HG02840 (cell line): ENCODE measurements around the gene C17orf107.

ENCODE experiments used
- ATAC-seq: cut with Tn5 transposase; IDR thresholded peaks from one replicate; pipeline ENCODE4 v1.9.1; 2021; ENCODE audit warnings: mild to moderate bottlenecking, moderate library complexity, moderate number of reproducible peaks; ENCODE audit not compliant: unreplicated experiment, low FRiP score

Gene C17orf107

GRCh38 chr17:4870855-4871254 is 28.5 kb upstream of the C17orf107 start:
- no peak for ATAC-seq

- ATAC-seq, result no peak
Observed at GRCh38 chr17:4872786-4873185, 26.6 kb upstream of the C17orf107 start.

GRCh38 chr17:4877089-4877488 is 22.2 kb upstream of the C17orf107 start:
- no peak for ATAC-seq

GRCh38 chr17:4879601-4880000 is 19.7 kb upstream of the C17orf107 start:
- no peak for ATAC-seq

GRCh38 chr17:4880857-4881256 is 18.5 kb upstream of the C17orf107 start:
- ATAC-seq, result no peak

GRCh38 chr17:4881761-4882555 is 17.4 kb upstream of the C17orf107 start:
- no peak for ATAC-seq

- ATAC-seq, result no peak
Observed at GRCh38 chr17:4884489-4884888, 14.8 kb upstream of the C17orf107 start.

GRCh38 chr17:4886830-4887229 is 12.5 kb upstream of the C17orf107 start:
- ATAC-seq, result no peak

GRCh38 chr17:4887581-4887980 is 11.8 kb upstream of the C17orf107 start:
- no peak for ATAC-seq

- ATAC-seq, result no peak
Observed at GRCh38 chr17:4891411-4892410, 7.6 kb upstream of the C17orf107 start.

GRCh38 chr17:4892499-4893221 is 6.7 kb upstream of the C17orf107 start:
- ATAC-seq, result no peak

GRCh38 chr17:4893272-4893671 is 6.1 kb upstream of the C17orf107 start:
- no peak for ATAC-seq

GRCh38 chr17:4893721-4894560 is 5.4 kb upstream of the C17orf107 start:
- no peak for ATAC-seq

- no peak for ATAC-seq
Observed at GRCh38 chr17:4895121-4895520, 4.2 kb upstream of the C17orf107 start.

GRCh38 chr17:4895657-4896331 is 3.5 kb upstream of the C17orf107 start:
- ATAC-seq, result no peak

- ATAC-seq, result no peak
Observed at GRCh38 chr17:4896332-4897197, 2.8 kb upstream of the C17orf107 start.

GRCh38 chr17:4897198-4897687 is 2.1 kb upstream of the C17orf107 start:
- ATAC-seq, result no peak

GRCh38 chr17:4897785-4898184 is 1.6 kb upstream of the C17orf107 start:
- no peak for ATAC-seq
